K562 treated with DMSO at 1 percent for 12 hours (cell line): ENCODE measurements around the gene ARL17A. TPM values are rescaled to one million over a fixed set of nuclear protein-coding genes. Genes with fewer than 3 reads are reported as not detected.

Experiments
- total RNA-seq: library from RNA; unstranded; fragments of 300-600 nt; gene quantifications from 2 replicates; pipeline ENCODE4 v1.2.3, GENCODE V29; 2022; ENCODE audit not compliant: insufficient read depth

Gene ARL17A
- 1.8 and 12.5 TPM in 2 replicates for total RNA-seq

GRCh38 chr17:46579083-46580075 lies at the start of gene ARL17A:
Gene ARL17A, minus strand, starts transcription at chr17:46579691. Its CDS starts 3,369 bp downstream, at chr17:46576322.

GRCh38 chr17:46590157-46591146 lies 11.0 kb upstream of the ARL17A start, which contains the start of gene NSF:
Gene NSF, plus strand, starts transcription at chr17:46590669. Its CDS starts 107 bp downstream, at chr17:46590776.

GRCh38 chr17:46512168-46512567 lies 67.3 kb downstream of the ARL17A start, which contains the start of gene LRRC37A2:
Gene LRRC37A2, plus strand, starts transcription at chr17:46512468. Its CDS starts 245 bp downstream, at chr17:46512713.

Other genes starting within 250 kb of the ARL17A start
- 2.8 and 4.9 TPM in 2 replicates for gene ARL17B, start 217.9 kb downstream of the ARL17A start, total RNA-seq
- 2.5 and 10.6 TPM in 2 replicates for gene LRRC37A2, start 67.2 kb downstream of the ARL17A start, total RNA-seq
- 17.2 and 40.2 TPM in 2 replicates for gene NSF, start 11.0 kb upstream of the ARL17A start, total RNA-seq
- 0.92 and 2.6 TPM in 2 replicates for gene WNT3, start 239.0 kb upstream of the ARL17A start, total RNA-seq